Left cardiac atrium (tissue), 4 donors: ENCODE measurements around the gene UGP2. TPM values are rescaled to one million over a fixed set of nuclear protein-coding genes. Genes with fewer than 3 reads are reported as not detected.
A peak's percentile ranks its signal among the peaks of the same experiment; 100 is the strongest.
"Not testable (repeated sequence)": the region's sequence is repeated elsewhere in the genome, so short reads cannot be mapped to it uniquely, and the experiment has no call there.

Source experiments
- ATAC-seq, 2 donors: fragments of 200-7000 bp; cut with Tn5 transposase; one replicate each; pipeline ENCODE4 v1.9.1; 2020; ENCODE audit warnings: mild to moderate bottlenecking in 2 of 2, moderate library complexity in 2 of 2
- DNase-seq: peaks from one replicate; pipeline ENCODE4 v3.0.0-alpha.2; 2020
- intact Hi-C, 2 donors: fragments of 100-400 bp; cut with DNase I; formaldehyde crosslinking; loops; one replicate each; pipeline versions ENCODE4 v1.14.1 to v1.15.1; 2022 to 2023
- total RNA-seq, 2 donors: library from RNA; stranded (reverse); fragmentation: NEBNext Ultra II Directional; extraction: Animal tissue kit (Norgen Biotek cat#: 25700); gene quantifications; one replicate each; pipeline ENCODE4 v1.2.1, GENCODE V29; 2021
- donor health status: DM: no; HTN: yes; CAD: no.
- donor health status: DM: no; HTN: yes; CAD: no; lungs with severe emphysema.
- donor health status: DM: yes; HTN: yes; CAD: no.
- donor health status: Dilated cardiomyopathy.

Gene UGP2
- total RNA-seq, 2 donors from 2014 or later: 303 TPM

DNA sequence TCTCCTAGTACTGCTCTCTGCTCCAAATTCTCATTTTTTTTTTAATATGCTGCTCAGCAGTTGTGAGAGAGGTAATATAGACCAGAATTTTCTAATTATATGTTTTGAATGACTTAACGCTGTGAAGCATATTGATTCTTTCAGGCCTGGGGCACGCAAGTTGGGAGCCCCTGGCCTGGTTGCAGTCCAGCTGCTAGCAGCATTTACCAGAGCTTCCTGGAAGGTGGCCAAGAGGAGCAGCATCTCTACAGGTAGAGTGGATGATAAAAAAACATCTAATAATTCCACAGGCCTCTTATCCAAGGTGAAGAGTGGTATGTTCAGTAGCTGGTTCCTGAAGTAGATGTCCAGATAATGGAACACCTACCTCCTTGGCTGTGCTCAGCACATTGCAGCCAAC lies 7.3 kb upstream of the UGP2 start:
- no peak for DNase-seq
- intact Hi-C loops: no loop called here
- ATAC-seq: no peak

DNA sequence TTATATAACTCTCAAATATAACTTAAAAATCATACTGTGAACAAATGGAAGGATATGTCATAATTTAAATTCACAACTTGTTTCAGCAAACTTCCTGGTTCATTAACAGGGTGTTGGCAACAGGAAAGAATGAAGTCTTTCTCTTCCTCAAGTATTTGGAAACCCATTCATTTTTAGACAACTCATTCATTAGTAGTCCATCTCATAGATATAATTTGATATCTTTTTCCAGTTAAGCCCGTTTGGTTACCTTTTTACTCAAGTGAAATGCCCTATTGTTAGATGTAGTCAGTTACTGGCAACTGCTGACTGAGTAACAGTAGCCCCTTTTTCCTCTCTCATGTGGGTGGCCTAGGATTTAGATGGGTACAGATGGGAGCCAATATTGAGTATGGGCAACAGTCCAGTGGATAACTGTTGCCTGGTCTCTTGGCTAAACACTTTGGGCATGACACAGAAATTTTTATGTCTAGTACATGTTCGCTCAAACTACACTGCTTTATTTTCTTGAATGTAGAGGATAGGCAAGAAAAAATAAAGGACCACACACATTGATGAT lies 4.6 kb upstream of the UGP2 start:
- DNase-seq (no peak), ATAC-seq (no peak)
- intact Hi-C loops: no loop called here

DNA sequence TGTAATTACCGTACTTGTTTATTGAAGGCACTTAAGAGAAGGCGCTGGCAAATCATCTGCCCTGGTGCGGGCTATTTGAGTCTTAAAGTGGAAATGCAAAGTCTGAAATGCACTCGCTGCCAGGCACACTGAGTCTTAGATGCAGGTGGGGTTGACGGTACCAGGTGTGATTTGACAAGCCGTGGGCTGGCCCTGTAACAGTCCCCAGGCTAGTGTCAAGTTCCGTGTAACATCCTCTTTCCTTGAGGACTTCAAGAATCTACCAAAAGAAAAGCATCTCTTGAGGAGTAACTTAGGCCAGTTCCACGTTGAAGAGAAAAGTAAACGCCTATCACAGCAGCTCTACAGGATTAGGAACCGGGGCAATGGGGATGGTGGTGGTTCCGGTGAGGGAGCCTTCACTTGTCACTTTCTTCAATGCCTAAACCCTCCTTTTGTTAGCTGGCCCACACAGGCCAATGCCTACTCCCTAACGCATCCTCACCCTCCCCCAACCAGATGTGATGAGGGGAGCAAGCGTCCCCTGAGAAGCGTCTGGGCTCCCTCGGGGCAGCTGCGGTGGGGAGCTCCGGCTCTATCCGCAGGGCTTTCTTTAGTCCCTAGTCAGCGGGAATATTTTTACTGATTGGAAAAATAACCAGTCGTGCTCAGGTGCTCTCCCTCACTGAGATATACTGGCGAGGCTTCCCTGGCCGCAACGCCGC lies 1.5 kb upstream of the UGP2 start:
- DNase-seq (no peak), ATAC-seq (peak; percentile 2 to 5)
- intact Hi-C loops: loop anchor here in 1 of 2 donors (5.0 kb wide), 1 partner anchor 143 kb away; no protein-coding TSS in a partner anchor

DNA sequence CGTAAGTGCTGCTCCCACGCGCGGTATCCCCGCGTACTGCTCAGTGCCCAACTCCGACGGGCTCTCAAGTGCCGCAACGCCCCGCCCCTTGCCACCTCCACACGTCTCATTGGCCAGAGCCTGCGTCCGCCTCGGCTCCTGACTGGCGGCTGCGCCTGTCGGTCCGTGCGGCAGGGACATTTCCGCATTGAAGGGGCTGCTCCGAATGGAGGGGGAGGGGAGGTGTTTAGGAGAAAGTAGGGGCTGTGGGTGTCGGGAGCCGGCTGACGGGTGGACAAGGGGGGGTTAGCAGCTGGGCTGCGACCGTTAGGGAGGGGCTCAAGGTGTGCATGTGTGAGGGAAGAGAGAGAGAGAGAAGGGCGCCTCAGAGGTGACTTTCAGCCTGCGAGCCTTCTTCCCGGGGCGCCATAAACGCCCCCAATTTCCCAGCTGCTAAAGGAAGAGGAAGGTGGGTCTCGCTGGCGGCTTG lies 877 bp upstream of the UGP2 start:
- intact Hi-C loops: loop anchor here in 1 of 2 donors (5.0 kb wide), 1 partner anchor 144 kb away; no protein-coding TSS in a partner anchor
- DNase-seq (peak; percentile 100), ATAC-seq (peak; percentile 95)

DNA sequence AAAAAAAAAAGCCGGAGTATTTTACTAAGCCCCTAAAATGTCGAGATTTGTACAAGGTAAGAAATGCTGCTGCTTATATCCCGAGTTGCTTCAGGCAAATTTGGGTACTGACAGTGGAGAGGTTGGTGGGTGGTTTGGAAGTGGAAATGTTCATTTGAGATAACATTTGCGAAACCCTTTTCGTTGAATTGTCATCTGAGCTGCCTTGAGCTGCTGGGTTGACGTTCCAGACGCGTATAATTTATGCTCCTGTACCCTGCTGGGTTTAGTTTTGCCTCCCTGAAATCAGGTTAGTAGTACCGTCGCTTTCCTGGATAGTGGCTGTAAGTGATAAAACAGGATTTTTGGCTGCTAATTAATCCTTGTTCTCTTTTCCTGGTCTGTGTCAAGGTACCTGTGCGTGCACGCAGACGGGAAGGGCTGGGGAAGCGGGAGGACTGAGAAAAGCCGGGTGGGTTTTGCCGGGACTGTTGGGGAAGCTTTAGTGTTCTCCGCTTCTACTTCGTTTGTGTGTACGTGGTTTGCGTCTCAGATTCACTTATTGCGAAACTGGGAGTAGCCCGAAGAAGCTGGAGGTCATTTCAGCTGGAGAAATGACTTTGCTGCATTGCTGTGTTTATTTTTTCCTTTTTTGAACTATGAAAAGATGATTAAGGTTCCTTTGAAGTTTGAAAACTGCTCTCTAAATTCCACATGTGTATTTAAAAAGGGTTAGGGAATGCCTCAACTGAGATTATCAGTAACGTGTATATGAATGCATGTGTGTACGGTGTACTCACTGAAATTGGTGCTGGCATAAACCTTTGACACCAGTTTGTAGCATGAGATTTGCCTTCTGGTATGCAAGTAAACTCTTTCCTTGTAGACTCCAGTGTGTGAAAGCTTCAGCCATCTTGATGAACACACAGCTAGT lies 709 bp downstream of the UGP2 start:
- peak in 1 of 2 donors; percentile 3 for ATAC-seq

DNA sequence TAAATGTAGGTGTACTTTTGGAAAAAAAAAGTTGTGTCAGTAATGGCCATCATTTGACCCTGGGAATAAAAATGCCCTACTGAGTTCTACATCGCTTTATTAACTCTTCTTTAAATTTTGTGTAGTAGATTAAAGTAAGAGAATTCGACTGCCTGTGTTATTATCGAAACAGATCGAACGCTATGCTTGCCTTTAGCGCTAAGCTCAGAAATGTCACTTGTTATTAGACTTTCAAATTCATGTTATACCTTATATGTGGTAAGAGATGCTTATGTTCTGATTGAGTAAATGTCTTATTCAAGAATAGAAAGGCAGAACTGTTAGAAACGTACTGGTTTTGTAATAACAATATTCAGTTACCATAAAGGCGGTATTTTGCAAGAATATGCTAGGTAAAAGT lies 1.4 kb downstream of the UGP2 start:
- no peak for DNase-seq
- intact Hi-C loops: loop anchor here in 1 of 2 donors (5.0 kb wide), 1 partner anchor 146 kb away; no protein-coding TSS in a partner anchor
- ATAC-seq: no peak

More for the DNA sequence above, 709 bp downstream of the UGP2 start:
- intact Hi-C loops: loop anchor here in 1 of 2 donors (5.0 kb wide), 1 partner anchor 145 kb away; no protein-coding TSS in a partner anchor
- DNase-seq: peak; percentile 44

DNA sequence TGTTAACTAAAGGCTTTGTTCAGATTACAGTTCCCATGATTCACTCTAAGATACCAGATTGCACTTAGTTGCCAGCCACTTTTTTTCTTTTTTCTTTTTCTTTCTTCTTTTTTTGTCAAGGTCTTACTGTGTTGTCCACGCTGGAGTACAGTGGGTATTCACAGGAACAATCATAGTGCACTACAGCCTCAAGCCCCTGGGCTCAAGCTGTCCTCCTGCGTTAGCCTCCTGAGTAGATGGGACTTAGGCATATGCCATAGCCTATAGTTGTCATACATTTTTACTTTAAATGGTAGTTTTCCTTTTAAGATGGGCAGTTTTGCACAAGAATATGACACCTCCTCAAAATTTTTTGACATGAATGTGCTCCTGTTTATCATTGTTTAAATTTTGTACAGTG lies 2.1 kb downstream of the UGP2 start:
- no peak for DNase-seq
- no peak for ATAC-seq
- intact Hi-C loops: loop anchor here in 1 of 2 donors (5.0 kb wide), 1 partner anchor 146 kb away; no protein-coding TSS in a partner anchor

DNA sequence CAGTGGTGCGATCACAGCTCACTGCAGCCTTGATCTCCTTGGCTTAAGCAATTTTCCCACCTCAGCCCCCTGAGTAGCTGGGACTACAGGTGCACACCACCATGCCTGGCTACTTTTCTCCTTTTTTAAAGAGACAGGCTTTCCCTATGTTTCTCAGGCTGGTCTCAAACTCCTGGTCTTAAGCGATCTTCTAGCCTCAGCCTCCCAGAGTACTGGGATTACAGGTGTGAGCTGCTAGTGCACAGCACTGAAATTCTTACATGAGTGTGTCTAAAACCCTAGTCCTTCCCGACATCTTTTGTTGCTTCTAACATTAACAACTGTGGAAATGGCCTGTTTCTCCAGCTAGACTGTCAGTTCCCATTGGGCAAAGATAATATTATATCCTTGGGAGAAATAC lies 2.9 kb downstream of the UGP2 start:
- ATAC-seq (no peak), DNase-seq (no peak)
- intact Hi-C loops: loop anchor here in 1 of 2 donors (5.0 kb wide), 1 partner anchor 147 kb away; no protein-coding TSS in a partner anchor

DNA sequence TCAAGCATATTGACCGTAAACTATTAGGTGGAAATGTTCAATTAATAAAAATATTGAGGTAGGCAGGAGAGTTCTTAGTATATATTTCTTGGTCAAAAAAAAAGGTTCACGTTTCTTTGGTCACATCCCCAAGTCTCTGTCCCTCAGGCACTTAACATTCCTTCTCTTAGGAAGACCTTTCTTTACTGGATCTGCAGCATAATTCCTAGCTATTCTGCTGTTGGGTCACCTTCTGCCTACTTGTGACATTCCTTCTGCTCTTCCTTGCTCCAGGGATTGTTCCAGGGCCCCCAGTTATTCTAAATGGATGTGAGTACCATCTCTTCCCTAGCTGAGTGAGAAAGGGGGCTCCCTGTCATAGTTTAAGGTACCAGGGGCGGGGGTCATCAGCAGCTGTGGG lies 4.2 kb downstream of the UGP2 start:
- no peak for ATAC-seq
- DNase-seq: no peak
- intact Hi-C loops: no loop called here

DNA sequence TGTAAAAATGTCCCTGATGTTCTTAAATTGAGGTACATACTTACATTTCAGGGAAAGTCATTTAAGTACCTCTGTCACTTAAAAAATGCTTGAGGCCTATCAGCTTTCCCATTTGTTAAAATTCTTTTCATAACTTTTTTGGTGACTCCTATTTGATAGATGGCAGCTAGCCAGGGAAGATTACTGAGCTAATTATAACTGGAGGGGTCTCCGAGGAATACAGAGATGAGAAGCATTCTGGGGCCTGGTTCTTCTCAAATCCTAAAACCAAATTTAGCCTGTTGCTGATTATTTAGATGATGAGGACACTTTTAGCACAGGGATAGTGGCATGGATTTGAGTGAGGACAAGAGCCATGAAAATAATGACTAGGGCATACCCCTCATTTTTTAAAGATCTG lies 4.8 kb downstream of the UGP2 start:
- no peak for DNase-seq
- intact Hi-C loops: no loop called here
- no peak for ATAC-seq

DNA sequence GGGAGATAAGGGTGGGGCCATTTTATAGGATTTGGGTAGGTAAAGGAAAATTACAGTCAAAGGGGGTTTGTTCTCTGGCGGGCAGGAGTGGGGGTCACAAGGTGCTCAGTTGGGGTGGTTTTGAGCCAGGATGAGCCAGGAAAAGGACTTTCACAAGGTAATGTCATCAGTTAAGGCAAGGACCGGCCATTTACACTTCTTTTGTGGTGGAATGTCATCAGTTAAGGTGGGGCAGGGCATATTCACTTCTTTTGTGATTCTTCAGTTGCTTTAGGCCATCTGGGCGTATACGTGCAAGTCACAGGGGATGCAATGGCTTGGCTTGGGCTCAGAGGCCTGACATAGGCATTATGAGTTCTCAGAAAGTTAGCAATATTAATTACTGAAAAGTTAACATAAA lies 5.9 kb downstream of the UGP2 start:
- intact Hi-C loops, DNase-seq, ATAC-seq: not testable (repeated sequence)

DNA sequence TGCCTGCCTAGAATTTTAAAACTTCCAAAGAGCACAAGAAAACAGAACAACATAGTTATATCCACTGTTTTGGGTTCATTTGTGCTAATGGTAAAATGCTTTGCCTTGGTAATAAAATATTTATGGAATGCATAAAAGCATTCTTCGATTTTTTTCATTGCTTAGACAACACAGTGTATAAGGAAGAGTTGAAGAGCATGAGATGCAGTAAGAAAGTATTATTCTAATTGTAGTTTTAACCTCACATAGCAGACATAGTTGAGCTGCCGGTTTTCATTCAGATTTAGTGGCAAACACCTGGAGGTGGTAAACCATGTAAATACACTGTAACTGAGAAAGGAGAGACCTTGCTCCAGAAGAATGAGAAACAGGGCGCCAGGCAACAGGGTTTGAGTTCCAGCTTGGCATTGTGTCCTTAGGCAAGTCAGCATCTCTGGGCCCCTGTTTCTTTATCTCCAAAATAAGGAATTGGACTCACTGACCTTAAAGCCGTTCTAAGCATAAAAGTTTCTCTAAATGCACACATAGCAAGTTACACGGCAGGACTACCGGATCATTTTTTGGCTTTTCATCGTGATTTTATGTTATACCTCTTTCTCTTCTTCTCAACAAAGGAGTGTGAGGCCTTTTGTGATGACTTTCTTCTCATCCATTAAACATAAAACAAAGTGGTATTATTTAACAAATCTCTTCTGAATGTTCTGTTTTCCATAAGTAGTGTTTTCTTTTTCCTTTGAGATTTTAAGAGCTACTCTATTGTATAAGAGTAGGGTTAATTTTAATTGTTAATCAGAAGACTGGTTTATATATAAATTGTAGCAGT lies 7.9 kb downstream of the UGP2 start:
- ATAC-seq (no peak), DNase-seq (no peak)
- intact Hi-C loops: no loop called here

DNA sequence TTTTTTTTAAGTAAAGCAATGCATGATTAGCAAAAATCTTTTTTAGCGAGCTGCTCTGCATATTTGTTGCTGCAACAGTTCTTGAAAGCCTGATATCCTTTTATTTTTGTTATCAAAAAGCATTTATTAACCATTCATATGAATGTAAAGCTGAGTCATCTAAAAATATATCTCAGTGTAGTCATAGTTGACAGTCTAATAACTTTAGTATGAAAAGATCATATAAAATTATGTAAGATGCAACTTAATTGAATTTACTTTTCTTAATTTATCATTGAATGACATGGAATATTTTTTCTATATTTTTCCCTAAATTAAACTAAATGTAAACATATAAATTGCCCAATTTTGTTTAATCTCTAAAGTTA lies 8.5 kb downstream of the UGP2 start:
- intact Hi-C loops: no loop called here
- DNase-seq: no peak
- no peak for ATAC-seq

DNA sequence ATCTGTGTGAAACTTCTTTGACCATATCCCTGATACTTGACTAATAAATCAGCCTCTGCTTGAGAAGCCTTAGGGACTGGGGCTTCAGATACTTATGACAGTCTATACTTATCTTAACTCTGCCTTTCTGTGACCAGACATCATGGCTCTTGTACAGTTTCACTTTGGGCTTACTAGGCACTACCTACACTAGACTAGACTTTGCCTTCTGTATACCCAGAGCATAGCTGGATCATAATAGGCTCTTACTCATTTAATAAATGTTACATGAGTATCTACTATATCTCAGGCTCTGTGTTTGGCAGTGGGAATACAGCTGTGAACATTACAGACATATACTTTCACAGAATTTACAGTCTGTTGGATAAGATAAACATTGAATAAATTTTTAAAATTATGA lies 9.0 kb downstream of the UGP2 start:
- intact Hi-C loops: no loop called here
- ATAC-seq: no peak
- no peak for DNase-seq

DNA sequence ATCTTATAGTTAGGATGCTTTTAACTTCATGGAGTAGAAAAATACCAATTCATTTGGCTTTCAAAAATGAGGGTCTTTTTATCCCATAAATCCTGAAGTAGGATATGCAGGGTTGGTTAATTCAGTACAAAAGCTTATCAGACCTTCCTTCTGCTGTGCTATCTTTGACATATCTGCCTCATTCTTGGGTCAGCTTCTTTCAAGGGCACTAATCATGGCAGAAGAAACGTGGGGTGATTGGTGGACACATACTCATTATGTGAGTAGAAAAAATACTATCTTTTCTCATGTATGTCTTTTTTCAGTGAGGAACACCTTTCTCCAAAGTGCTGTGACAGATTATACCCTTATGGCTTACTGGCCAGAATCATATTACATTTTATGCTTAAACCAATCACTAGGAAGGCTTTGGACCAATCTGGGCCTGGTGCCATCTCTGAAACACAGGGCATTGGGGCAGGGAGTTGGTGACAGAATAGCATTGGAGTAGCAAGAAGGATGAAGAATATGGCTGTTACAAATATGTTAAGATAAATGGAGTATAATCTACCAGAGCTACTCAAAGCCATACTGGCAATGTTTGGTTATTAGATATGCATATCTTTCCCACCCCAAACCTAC lies 10.1 kb downstream of the UGP2 start:
- intact Hi-C loops: no loop called here
- ATAC-seq: no peak
- DNase-seq: no peak

DNA sequence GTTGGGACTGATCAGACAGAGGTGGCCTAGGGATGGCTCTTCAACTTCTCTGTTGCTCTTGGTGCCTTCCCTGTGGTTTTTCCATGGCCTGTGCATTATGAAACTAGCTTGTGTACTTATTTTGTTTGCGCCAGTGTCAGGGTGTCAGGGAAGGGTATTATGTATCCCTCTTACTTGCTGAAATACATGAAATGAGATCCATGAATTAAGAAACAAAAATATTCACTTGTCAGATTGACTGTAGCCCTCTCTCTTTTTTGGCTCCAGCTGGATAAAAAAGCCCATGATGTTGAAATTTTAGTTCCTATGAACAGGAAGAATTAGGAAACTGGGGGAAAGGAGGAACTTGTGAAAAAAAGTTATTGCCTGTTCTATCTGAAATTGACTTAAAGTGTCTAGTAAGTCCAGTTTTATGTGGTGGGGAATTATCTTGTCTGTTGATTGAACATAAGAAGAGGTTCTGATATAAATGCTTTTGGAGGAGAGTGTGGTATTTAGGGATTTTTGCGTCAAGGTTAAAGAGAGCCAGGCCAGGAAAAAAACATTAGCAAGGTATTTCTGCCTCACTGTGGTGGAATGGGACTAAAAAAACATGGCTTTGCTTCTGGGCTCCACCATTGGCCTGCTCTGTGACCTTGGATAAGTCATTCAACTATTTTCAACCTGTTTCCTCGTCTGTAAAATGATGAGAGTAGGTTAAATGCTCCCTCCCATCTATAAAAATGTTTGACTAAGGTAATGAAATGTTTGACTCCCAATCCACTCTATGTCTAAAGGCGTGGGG lies 12.0 kb downstream of the UGP2 start:
- intact Hi-C loops: no loop called here
- DNase-seq: no peak
- peak; percentile 8 to 70 for ATAC-seq

DNA sequence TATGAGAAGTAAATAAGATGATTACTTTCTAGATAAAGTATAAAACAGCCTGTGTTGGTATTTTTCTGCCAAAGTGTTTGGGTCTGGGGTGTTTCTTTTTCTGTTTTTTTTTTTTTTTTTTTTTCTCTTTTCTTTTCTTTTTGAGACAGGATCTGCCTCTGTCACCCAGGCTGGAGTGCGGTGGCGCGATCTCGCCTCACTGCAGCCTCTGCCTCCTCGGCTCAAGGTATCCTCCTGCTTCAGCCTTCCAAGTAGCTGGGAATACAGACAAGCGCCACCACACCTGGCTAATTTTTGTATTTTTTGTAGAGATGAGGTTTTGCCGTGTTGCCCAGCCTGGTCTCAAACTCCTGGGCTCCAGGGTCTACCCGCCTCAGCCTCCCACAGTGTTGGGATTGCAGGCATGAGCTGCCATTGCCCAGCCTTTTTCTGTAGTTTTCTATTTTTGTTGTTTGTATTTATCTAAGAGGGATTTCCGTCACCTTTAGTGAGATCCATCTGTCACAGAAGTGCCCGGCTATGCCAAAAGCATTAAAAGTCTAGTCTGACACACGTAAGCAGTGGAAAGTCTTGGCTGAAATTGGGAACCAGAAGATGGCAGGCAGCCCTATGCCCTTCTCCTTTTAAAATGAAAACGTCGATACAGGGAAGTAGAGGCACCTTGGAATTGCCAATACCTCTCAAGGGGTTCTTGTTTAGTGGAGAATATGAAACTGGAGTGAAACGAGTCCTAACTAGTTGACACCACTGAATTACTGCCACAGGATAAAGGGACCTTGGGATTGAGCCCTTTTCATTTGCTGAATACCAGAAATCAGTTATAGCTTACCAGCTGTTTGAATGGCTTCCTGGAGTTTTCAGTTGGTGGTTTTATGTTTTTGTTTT lies 14.0 kb downstream of the UGP2 start:
- intact Hi-C loops: no loop called here
- ATAC-seq (no peak), DNase-seq (no peak)
